NCI-H82 (cell line): ENCODE results near the gene HHAT.

Experiments used
- DNase-seq: peaks from one replicate; lab custom pipeline; 2025; lab: John Stamatoyannopoulos, UW

HHAT gene

GRCh38 chr1:210359255-210359654 lies 30.6 kb downstream of the HHAT start:
- DNase-seq, result no peak

- peak; percentile 63 for DNase-seq
Measured at GRCh38 chr1:210360852-210361477, 32.3 kb downstream of the HHAT start.

- no peak for DNase-seq
Measured at GRCh38 chr1:210361665-210362064, 33.0 kb downstream of the HHAT start.

- DNase-seq, result no peak
Measured at GRCh38 chr1:210362526-210362925, 33.8 kb downstream of the HHAT start.

- DNase-seq, result no peak
Measured at GRCh38 chr1:210363119-210363518, 34.4 kb downstream of the HHAT start.

GRCh38 chr1:210364479-210364878 lies 35.8 kb downstream of the HHAT start:
- no peak for DNase-seq

GRCh38 chr1:210366767-210367166 lies 38.1 kb downstream of the HHAT start:
- DNase-seq, result no peak

GRCh38 chr1:210367566-210367965 lies 38.9 kb downstream of the HHAT start:
- DNase-seq, result no peak

- DNase-seq, result no peak
Measured at GRCh38 chr1:210369425-210369824, 40.7 kb downstream of the HHAT start.

GRCh38 chr1:210371916-210372315 lies 43.2 kb downstream of the HHAT start:
- DNase-seq, result no peak

- peak; percentile 30 for DNase-seq
Measured at GRCh38 chr1:210372491-210372890, 43.8 kb downstream of the HHAT start.

GRCh38 chr1:210372931-210373627 lies 44.4 kb downstream of the HHAT start:
- no peak for DNase-seq

GRCh38 chr1:210373628-210373877 lies 44.9 kb downstream of the HHAT start:
- DNase-seq, result no peak

GRCh38 chr1:210373878-210374599 lies 45.3 kb downstream of the HHAT start:
- DNase-seq, result peak; percentile 96

GRCh38 chr1:210374600-210374953 lies 45.9 kb downstream of the HHAT start:
- no peak for DNase-seq

GRCh38 chr1:210376836-210377372 lies 48.2 kb downstream of the HHAT start:
- DNase-seq, result no peak

- no peak for DNase-seq
Measured at GRCh38 chr1:210377731-210378333, 49.1 kb downstream of the HHAT start.

GRCh38 chr1:210378736-210379135 lies 50.0 kb downstream of the HHAT start:
- DNase-seq, result no peak

- DNase-seq, result no peak
Measured at GRCh38 chr1:210381934-210382333, 53.2 kb downstream of the HHAT start.

- DNase-seq, result no peak
Measured at GRCh38 chr1:210384625-210385024, 55.9 kb downstream of the HHAT start.

GRCh38 chr1:210385228-210385627 lies 56.5 kb downstream of the HHAT start:
- no peak for DNase-seq

GRCh38 chr1:210394281-210394821 lies 65.6 kb downstream of the HHAT start:
- DNase-seq, result no peak

- DNase-seq, result no peak
Measured at GRCh38 chr1:210396541-210396940, 67.8 kb downstream of the HHAT start.
